Measurements from ENCODE around the gene ROBO1. TPM values are rescaled to one million over a fixed set of nuclear protein-coding genes. Genes with fewer than 3 reads are reported as not detected.
"Not testable (repeated sequence)": the region's sequence is repeated elsewhere in the genome, so short reads cannot be mapped to it uniquely, and the experiment has no call there.

ROBO1 gene
- total RNA-seq, 1 experiment from 2014 or later = 34.5 TPM

- Histone ChIP-seq H3K27me3 (ENCODE audit: control insufficient read depth, insufficient read depth, low read length) (no peaks in the 10 kb centered on the region), H3K36me3 (replicated peaks; ENCODE audit: control insufficient read depth, insufficient read depth, low read length) (no peaks in the 10 kb centered on the region), H3K4me3 (ENCODE audit: insufficient read depth, low read depth, low read length) (no peak overlapping the region)
- DNase-seq = no peak
Measured at GRCh38 chr3:78697426-78697825, 1070.4 kb downstream of the ROBO1 start.

- no peaks in the 10 kb centered on the region for H3K27me3 ChIP-seq (ENCODE audit: control insufficient read depth, insufficient read depth, low read length)
- no peaks in the 10 kb centered on the region for H3K36me3 ChIP-seq (replicated peaks; ENCODE audit: control insufficient read depth, insufficient read depth, low read length)
- H3K4me3 ChIP-seq (ENCODE audit: insufficient read depth, low read depth, low read length) = no peak overlapping the region
- no peak for DNase-seq
Measured at GRCh38 chr3:78690766-78691165, 1077.0 kb downstream of the ROBO1 start.

- H3K27me3 ChIP-seq (ENCODE audit: control insufficient read depth, insufficient read depth, low read length) = no peaks in the 10 kb centered on the region
- H3K4me3 ChIP-seq (ENCODE audit: insufficient read depth, low read depth, low read length) = no peak overlapping the region
- H3K36me3 ChIP-seq (replicated peaks; ENCODE audit: control insufficient read depth, insufficient read depth, low read length) = no peaks in the 10 kb centered on the region
- no peak for DNase-seq
Measured at GRCh38 chr3:78689378-78689777, 1078.4 kb downstream of the ROBO1 start.

GRCh38 chr3:78687520-78687919, 1080.3 kb downstream of the ROBO1 start:
- H3K4me3 ChIP-seq (ENCODE audit: insufficient read depth, low read depth, low read length) = no peak overlapping the region
- DNase-seq = no peak
- H3K36me3 ChIP-seq (replicated peaks; ENCODE audit: control insufficient read depth, insufficient read depth, low read length) = no peaks in the 10 kb centered on the region
- H3K27me3 ChIP-seq (ENCODE audit: control insufficient read depth, insufficient read depth, low read length) = no peaks in the 10 kb centered on the region

GRCh38 chr3:78683284-78683683, 1084.5 kb downstream of the ROBO1 start:
- Histone ChIP-seq H3K4me3 (ENCODE audit: insufficient read depth, low read depth, low read length) (no peak overlapping the region), H3K27me3 (ENCODE audit: control insufficient read depth, insufficient read depth, low read length) (no peaks in the 10 kb centered on the region), H3K36me3 (replicated peaks; ENCODE audit: control insufficient read depth, insufficient read depth, low read length) (no peaks in the 10 kb centered on the region)
- no peak for DNase-seq

- not testable (repeated sequence) for DNase-seq; H3K36me3 ChIP-seq (replicated peaks; ENCODE audit: control insufficient read depth, insufficient read depth, low read length); H3K4me3 ChIP-seq (ENCODE audit: insufficient read depth, low read depth, low read length); H3K27me3 ChIP-seq (ENCODE audit: control insufficient read depth, insufficient read depth, low read length)
Measured at GRCh38 chr3:78675119-78675805, 1092.5 kb downstream of the ROBO1 start.

GRCh38 chr3:78670746-78671145, 1097.1 kb downstream of the ROBO1 start:
- no peaks in the 10 kb centered on the region for H3K27me3 ChIP-seq (ENCODE audit: control insufficient read depth, insufficient read depth, low read length)
- no peaks in the 10 kb centered on the region for H3K36me3 ChIP-seq (replicated peaks; ENCODE audit: control insufficient read depth, insufficient read depth, low read length)
- no peak overlapping the region for H3K4me3 ChIP-seq (ENCODE audit: insufficient read depth, low read depth, low read length)
- no peak for DNase-seq

- DNase-seq = no peak
- Histone ChIP-seq H3K36me3 (replicated peaks; ENCODE audit: control insufficient read depth, insufficient read depth, low read length) (no peaks in the 10 kb centered on the region), H3K27me3 (ENCODE audit: control insufficient read depth, insufficient read depth, low read length) (no peaks in the 10 kb centered on the region), H3K4me3 (ENCODE audit: insufficient read depth, low read depth, low read length) (no peak overlapping the region)
Measured at GRCh38 chr3:78670094-78670493, 1097.7 kb downstream of the ROBO1 start.

- H3K36me3 ChIP-seq (replicated peaks; ENCODE audit: control insufficient read depth, insufficient read depth, low read length) = no peaks in the 10 kb centered on the region
Measured at GRCh38 chr3:78668302-78668701, 1099.5 kb downstream of the ROBO1 start.

GRCh38 chr3:78666470-78666800, 1101.4 kb downstream of the ROBO1 start:
- no peak overlapping the region for H3K4me3 ChIP-seq (ENCODE audit: insufficient read depth, low read depth, low read length)
- no peaks in the 10 kb centered on the region for H3K36me3 ChIP-seq (replicated peaks; ENCODE audit: control insufficient read depth, insufficient read depth, low read length)
- no peaks in the 10 kb centered on the region for H3K27me3 ChIP-seq (ENCODE audit: control insufficient read depth, insufficient read depth, low read length)
- DNase-seq = no peak

More at GRCh38 chr3:78668302-78668701, 1099.5 kb downstream of the ROBO1 start:
- no peak for DNase-seq
- Histone ChIP-seq H3K27me3 (ENCODE audit: control insufficient read depth, insufficient read depth, low read length) (no peaks in the 10 kb centered on the region), H3K4me3 (ENCODE audit: insufficient read depth, low read depth, low read length) (no peak overlapping the region)

GRCh38 chr3:78665776-78666469, 1101.9 kb downstream of the ROBO1 start:
- Histone ChIP-seq H3K4me3 (ENCODE audit: insufficient read depth, low read depth, low read length) (no peak overlapping the region), H3K27me3 (ENCODE audit: control insufficient read depth, insufficient read depth, low read length) (no peaks in the 10 kb centered on the region), H3K36me3 (replicated peaks; ENCODE audit: control insufficient read depth, insufficient read depth, low read length) (no peaks in the 10 kb centered on the region)
- no peak for DNase-seq

GRCh38 chr3:78665101-78665500, 1102.7 kb downstream of the ROBO1 start:
- no peak overlapping the region for H3K4me3 ChIP-seq (ENCODE audit: insufficient read depth, low read depth, low read length)
- no peaks in the 10 kb centered on the region for H3K36me3 ChIP-seq (replicated peaks; ENCODE audit: control insufficient read depth, insufficient read depth, low read length)
- H3K27me3 ChIP-seq (ENCODE audit: control insufficient read depth, insufficient read depth, low read length) = no peaks in the 10 kb centered on the region
- DNase-seq = no peak

GRCh38 chr3:78660957-78661356, 1106.8 kb downstream of the ROBO1 start:
- no peak for DNase-seq
- no peak overlapping the region for H3K4me3 ChIP-seq (ENCODE audit: insufficient read depth, low read depth, low read length)
- no peaks in the 10 kb centered on the region for H3K27me3 ChIP-seq (ENCODE audit: control insufficient read depth, insufficient read depth, low read length)
- peaks cover 2% of the 10 kb centered on the region; the same call in 1 of the 2 replicates for H3K36me3 ChIP-seq (replicated peaks; ENCODE audit: control insufficient read depth, insufficient read depth, low read length)

GRCh38 chr3:78659386-78659987, 1108.3 kb downstream of the ROBO1 start:
- DNase-seq = no peak
- no peaks in the 10 kb centered on the region for H3K27me3 ChIP-seq (ENCODE audit: control insufficient read depth, insufficient read depth, low read length)
- H3K4me3 ChIP-seq (ENCODE audit: insufficient read depth, low read depth, low read length) = no peak overlapping the region
- peaks cover 2% of the 10 kb centered on the region; the same call in 1 of the 2 replicates for H3K36me3 ChIP-seq (replicated peaks; ENCODE audit: control insufficient read depth, insufficient read depth, low read length)

- no peak overlapping the region for H3K4me3 ChIP-seq (ENCODE audit: insufficient read depth, low read depth, low read length)
- H3K36me3 ChIP-seq (replicated peaks; ENCODE audit: control insufficient read depth, insufficient read depth, low read length) = no peaks in the 10 kb centered on the region; the same call in 1 of the 2 replicates
- no peaks in the 10 kb centered on the region for H3K27me3 ChIP-seq (ENCODE audit: control insufficient read depth, insufficient read depth, low read length)
- DNase-seq = no peak
Measured at GRCh38 chr3:78647726-78648125, 1120.1 kb downstream of the ROBO1 start.

Data from H7 (cell line).